Spinal cord (tissue), 10 donors: ENCODE results near the gene ALKBH1. TPM values are rescaled to one million over a fixed set of nuclear protein-coding genes. Genes with fewer than 3 reads are reported as not detected.
"Not testable (repeated sequence)": the region's sequence is repeated elsewhere in the genome, so short reads cannot be mapped to it uniquely, and the experiment has no call there.

Experiments
- DNase-seq, 6 donors: peaks; one replicate each; pipeline versions ENCODE4 v3.0.0 to v3.0.0-alpha.2; 2013 to 2015; ENCODE audit warnings: low spot score in 6 of 6, low read depth in 4 of 6
- H3K27ac ChIP-seq: one replicate; pipeline ENCODE4 v1.5.1; 2013; ENCODE audit warnings: low read depth, low read length, control low read depth
- H3K27me3 ChIP-seq: one replicate; pipeline ENCODE4 v1.6.1; 2013; ENCODE audit warnings: low read length; ENCODE audit not compliant: control insufficient read depth, insufficient read depth
- H3K36me3 ChIP-seq: one replicate; pipeline ENCODE4 v1.6.1; 2013; ENCODE audit warnings: low read length; ENCODE audit not compliant: control insufficient read depth, insufficient read depth
- H3K4me1 ChIP-seq: one replicate; pipeline ENCODE4 v1.6.1; 2013; ENCODE audit warnings: low read length; ENCODE audit not compliant: control insufficient read depth, insufficient read depth
- H3K4me3 ChIP-seq: one replicate; pipeline ENCODE4 v1.5.1; 2013; ENCODE audit warnings: low read depth, low read length, control low read depth
- H3K9me3 ChIP-seq: one replicate; pipeline ENCODE4 v1.6.1; 2013; ENCODE audit warnings: low read length; ENCODE audit not compliant: control insufficient read depth, insufficient read depth
- WGBS: methylation state at CpG from one replicate; pipeline ENCODE4 v1.1.5; 2013; ENCODE audit warnings: missing lambda C conversion rate; ENCODE audit not compliant: insufficient coverage; 5-methylcytosine and 5-hydroxymethylcytosine counted together
- polyA plus RNA-seq, 2 donors: library from polyadenylated mRNA; unstranded; fragments of 120-200 nt; gene quantifications; one replicate each; pipeline ENCODE4 v1.2.1, GENCODE V29; 2013; ENCODE audit not compliant: insufficient read length in 2 of 2
- small RNA-seq: library from RNA; depleted of rRNA; stranded (forward); fragments of <200 nt; gene quantifications from one replicate; pipeline ENCODE3, GENCODE V24; 2014; ENCODE audit warnings: low replicate concordance
- total RNA-seq, 2 donors: library from RNA; depleted of rRNA in 1 of 2; stranded (reverse); fragments of 120-200 nt in 1 of 2; fragments of >200 nt in 1 of 2; gene quantifications; one replicate each; pipeline versions ENCODE4 v1.2.3 to v1.2.4, GENCODE V29; 2013 to 2014
- donor health status: healthy.

Gene ALKBH1
- total and polyA plus RNA-seq, 4 donors = 10.7 to 13.4 (median 12.9) TPM

DNA sequence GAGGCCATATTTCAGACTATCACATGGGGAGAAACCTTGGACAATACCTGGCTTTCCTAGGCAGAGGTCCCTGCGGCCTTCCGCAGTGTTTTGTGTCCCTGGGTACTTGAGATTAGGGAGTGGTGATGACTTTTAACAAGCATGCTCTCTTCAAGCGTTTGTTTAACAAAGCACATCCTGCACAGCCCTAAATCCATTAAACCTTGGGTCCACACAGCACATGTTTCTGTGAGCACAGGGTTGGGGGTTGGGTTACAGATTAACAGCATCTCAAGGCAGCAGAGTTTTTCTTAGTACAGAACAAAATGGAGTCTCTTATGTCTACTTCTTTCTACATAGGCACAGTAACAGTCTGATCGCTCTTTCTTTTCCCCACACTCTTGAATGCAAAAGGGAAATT, 72.0 kb downstream of the ALKBH1 start:
- H3K4me3 ChIP-seq, DNase-seq, H3K27ac ChIP-seq: not testable (repeated sequence)

DNA sequence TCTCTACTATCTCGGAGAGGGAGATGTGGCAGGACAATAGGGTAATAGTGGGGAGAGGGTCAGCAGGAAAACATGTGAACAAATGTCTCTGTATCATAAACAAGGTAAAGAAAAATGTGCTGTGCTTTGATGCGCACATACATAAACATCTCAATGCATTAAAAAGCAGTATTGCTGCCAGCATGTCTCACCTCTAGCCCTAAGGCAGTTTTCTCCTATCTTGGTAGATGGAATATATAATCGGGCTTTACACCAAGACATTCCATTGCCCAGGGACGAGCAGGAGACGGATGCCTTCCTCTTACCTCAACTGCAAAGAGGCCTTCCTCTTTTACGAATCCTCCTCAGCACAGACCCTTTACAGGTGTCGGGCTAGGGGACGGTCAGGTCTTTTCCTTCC, 72.4 kb downstream of the ALKBH1 start:
- H3K27ac ChIP-seq, DNase-seq, H3K4me3 ChIP-seq, H3K27me3 ChIP-seq, H3K36me3 ChIP-seq, H3K4me1 ChIP-seq, H3K9me3 ChIP-seq: not testable (repeated sequence)
- WGBS = 100% methylated on average over 1 of the region's 8 CpGs

More for the DNA sequence above, 72.0 kb downstream of the ALKBH1 start:
- not testable (repeated sequence) for H3K4me1 ChIP-seq, H3K9me3 ChIP-seq, H3K27me3 ChIP-seq, H3K36me3 ChIP-seq
- no CpG with 5 or more reads among the region's 4 CpGs for WGBS

DNA sequence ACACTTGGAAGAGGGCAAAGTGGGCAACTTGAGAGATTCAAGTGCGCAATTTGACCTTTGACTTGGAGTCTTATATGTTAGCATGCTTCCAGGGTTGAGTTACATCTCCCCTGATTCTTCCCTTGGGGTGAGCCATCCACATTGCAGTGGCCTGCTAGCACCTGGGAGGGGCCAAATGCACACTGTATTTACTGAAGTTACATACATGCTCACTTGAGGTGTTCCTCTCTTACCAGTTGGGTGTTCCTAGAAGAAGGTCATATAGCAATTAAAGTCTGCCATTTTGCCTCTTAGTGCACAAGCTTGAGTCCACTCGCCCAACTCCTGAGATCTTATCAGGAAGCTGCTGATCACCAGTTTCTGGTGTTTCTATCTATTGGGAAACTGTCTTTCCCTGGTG, 77.7 kb downstream of the ALKBH1 start:
- Histone ChIP-seq H3K36me3 (no peaks in the 10 kb centered on the region), H3K27me3 (no peaks in the 10 kb centered on the region), H3K9me3 (no peaks in the 10 kb centered on the region), H3K4me3 (no peak overlapping the region), H3K27ac (no peak overlapping the region), H3K4me1 (no peaks in the 10 kb centered on the region)
- DNase-seq = no peak
- 100% methylated on average over 1 of the region's 2 CpGs for WGBS

DNA sequence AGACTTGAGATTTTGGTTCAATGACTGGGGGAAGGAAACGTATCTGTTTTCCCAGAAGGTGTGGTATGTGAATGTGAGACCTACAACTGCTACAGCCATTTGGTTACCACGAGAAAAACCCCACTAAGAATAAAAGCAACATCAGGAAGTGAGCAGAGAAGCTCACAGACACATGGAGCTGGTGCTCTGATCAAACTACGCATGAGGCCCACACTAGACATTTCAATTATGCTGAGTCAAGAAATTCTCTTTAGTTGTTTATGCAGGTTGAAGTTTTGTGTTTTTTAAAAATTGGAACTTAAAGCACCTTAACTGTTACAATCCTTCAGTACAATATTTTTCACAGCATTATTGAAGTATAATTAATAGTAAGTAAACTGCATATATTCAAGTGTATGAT, 82.5 kb downstream of the ALKBH1 start:
- no CpG with 5 or more reads among the region's 3 CpGs for WGBS
- DNase-seq = no peak
- Histone ChIP-seq H3K4me1 (no peaks in the 10 kb centered on the region), H3K36me3 (no peaks in the 10 kb centered on the region), H3K9me3 (no peaks in the 10 kb centered on the region), H3K27me3 (no peaks in the 10 kb centered on the region), H3K4me3 (no peak overlapping the region), H3K27ac (no peak overlapping the region)

DNA sequence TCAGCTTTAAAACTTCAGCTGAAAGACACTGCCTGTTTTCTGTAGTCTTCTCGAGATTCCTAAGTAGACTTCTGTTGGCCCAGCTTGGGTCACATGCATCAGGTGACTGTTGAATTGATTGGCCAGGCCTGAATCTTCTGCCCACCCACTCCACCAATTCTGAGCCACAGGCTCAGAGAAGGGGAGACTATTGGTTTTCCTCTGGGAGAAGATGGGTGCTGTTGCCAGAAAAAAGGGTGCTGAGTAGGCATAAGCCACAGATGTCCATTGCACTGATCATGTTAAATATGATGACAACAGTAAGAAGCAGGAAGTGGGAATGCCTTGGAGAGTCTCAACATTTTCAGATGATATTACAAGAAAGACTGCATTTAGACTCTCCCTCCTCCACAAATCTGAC, 84.6 kb downstream of the ALKBH1 start:
- no CpG with 5 or more reads among the region's 1 CpG for WGBS
- Histone ChIP-seq H3K27ac (no peak overlapping the region), H3K36me3 (no peaks in the 10 kb centered on the region), H3K4me3 (no peak overlapping the region), H3K4me1 (no peaks in the 10 kb centered on the region), H3K27me3 (no peaks in the 10 kb centered on the region), H3K9me3 (no peaks in the 10 kb centered on the region)
- DNase-seq = no peak

Small RNA genes lying within 50 kb of the gene (small RNA-seq; reads per million reads assigned to genes)
- gene COX6CP11 = not detected

Other genes starting within 250 kb of the ALKBH1 start
- gene AHSA1, start 249.9 kb downstream of the ALKBH1 start, total RNA-seq = 100 to 1,000 TPM; 129 to 157 TPM
- gene AHSA1, start 249.9 kb downstream of the ALKBH1 start, polyA plus RNA-seq = 100 to 1,000 TPM; 223 to 227 TPM
- 1 to 10 TPM; 1.8 to 6.1 TPM for gene ISM2, start 209.2 kb downstream of the ALKBH1 start, total RNA-seq
- gene ISM2, start 209.2 kb downstream of the ALKBH1 start, polyA plus RNA-seq = 1 to 10 TPM; 3.4 to 4.2 TPM
- gene SPTLC2, start 91.4 kb downstream of the ALKBH1 start, total RNA-seq = 10 to 100 TPM; 48.8 to 68.1 TPM
- 10 to 100 TPM; 24.4 to 30.3 TPM for gene SPTLC2, start 91.4 kb downstream of the ALKBH1 start, polyA plus RNA-seq
- gene SLIRP, start 80 bp upstream of the ALKBH1 start, total RNA-seq = 100 to 1,000 TPM in 1 of 2 donors, 10 to 100 TPM in 1; 73.5 to 188 TPM
- gene SLIRP, start 80 bp upstream of the ALKBH1 start, polyA plus RNA-seq = 100 to 1,000 TPM; 119 to 120 TPM
- 10 to 100 TPM; 43.0 to 73.2 TPM for gene SNW1, start 53.1 kb upstream of the ALKBH1 start, total RNA-seq
- 10 to 100 TPM; 53.8 to 54.6 TPM for gene SNW1, start 53.1 kb upstream of the ALKBH1 start, polyA plus RNA-seq
- 1 to 10 TPM; 6.1 to 7.2 TPM for gene ADCK1, start 92.1 kb upstream of the ALKBH1 start, total RNA-seq
- 10 to 100 TPM; 14.4 to 19.7 TPM for gene ADCK1, start 92.1 kb upstream of the ALKBH1 start, polyA plus RNA-seq